Prostate gland (tissue), 2 donors: ENCODE measurements around the gene SLPI. TPM values are rescaled to one million over a fixed set of nuclear protein-coding genes. Genes with fewer than 3 reads are reported as not detected.

ENCODE experiments used
- DNase-seq: peaks from one replicate; pipeline ENCODE4 v3.0.0-alpha.2; 2019; ENCODE audit warnings: low spot score
- H3K27ac ChIP-seq, 2 donors: fragments of 200-600 bp; sonication (generic); 2 replicates each; pipeline ENCODE4 v1.5.1; 2017 to 2019
- H3K27me3 ChIP-seq: fragments of 200-600 bp; sonication (generic); replicated peaks from 2 replicates; pipeline ENCODE4 v1.5.1; 2019; ENCODE audit not compliant: insufficient read depth
- H3K36me3 ChIP-seq, 2 donors: fragments of 200-600 bp; sonication (generic); 1 replicate in 1 of 2; 2 replicates in 1 of 2; pipeline versions ENCODE4 v1.5.1 to v1.8.1; 2017 to 2019
- H3K4me1 ChIP-seq: fragments of 200-600 bp; sonication (generic); replicated peaks from 2 replicates; pipeline ENCODE4 v1.5.1; 2019
- H3K4me3 ChIP-seq, 2 donors: fragments of 200-600 bp; sonication (generic); 2 replicates each; pipeline ENCODE4 v1.5.1; 2017 to 2019
- H3K9me3 ChIP-seq: fragments of 200-600 bp; sonication (generic); 2 replicates; pipeline ENCODE4 v1.5.1; 2017
- POLR2A ChIP-seq: fragments of 450-650 bp; IDR thresholded peaks from one replicate; pipeline ENCODE4 v1.6.1; 2016; ENCODE audit warnings: antibody characterized with exemption, mild to moderate bottlenecking
- POLR2AphosphoS5 ChIP-seq: sonication (generic); formaldehyde crosslinking; IDR thresholded peaks from one replicate; pipeline ENCODE4 v1.6.1; 2017; ENCODE audit warnings: antibody characterized with exemption
- WGBS: methylation state at CpG from one replicate; pipeline ENCODE4 v1.1.5; 2018; 5-methylcytosine and 5-hydroxymethylcytosine counted together
- intact Hi-C: fragments of 100-400 bp; cut with DNase I; formaldehyde crosslinking; loops from one replicate; pipeline ENCODE4 v1.14.2; 2022
- total RNA-seq, 2 donors: library from RNA; depleted of rRNA; stranded (reverse); fragments of >200 nt; gene quantifications; one replicate each; pipeline ENCODE4 v1.1.0, GENCODE V29; 2016
- TF ChIP-seq, protein P1 (sequence below), 4 experiments: fragments of 200-600 bp in 2 of 4; fragments of 450-650 bp in 2 of 4; sonication (generic) in 2 of 4; IDR thresholded peaks; 1 replicate in 3 of 4; 2 replicates in 1 of 4; pipeline ENCODE4 v1.5.1; 2016 to 2019; ENCODE audit warnings: antibody characterized with exemption in 4 of 4, mild to moderate bottlenecking in 2 of 4, moderate library complexity in 2 of 4

The SLPI gene
- total RNA-seq, 2 donors from 2014 or later: 168 to 202 TPM

GRCh38 chr20:45282700-45283550 is 28.6 kb upstream of the SLPI start:
- TF ChIP-seq POLR2A: no peak
- TF ChIP-seq POLR2AphosphoS5: no peak
- TF ChIP-seq, protein P1, sequence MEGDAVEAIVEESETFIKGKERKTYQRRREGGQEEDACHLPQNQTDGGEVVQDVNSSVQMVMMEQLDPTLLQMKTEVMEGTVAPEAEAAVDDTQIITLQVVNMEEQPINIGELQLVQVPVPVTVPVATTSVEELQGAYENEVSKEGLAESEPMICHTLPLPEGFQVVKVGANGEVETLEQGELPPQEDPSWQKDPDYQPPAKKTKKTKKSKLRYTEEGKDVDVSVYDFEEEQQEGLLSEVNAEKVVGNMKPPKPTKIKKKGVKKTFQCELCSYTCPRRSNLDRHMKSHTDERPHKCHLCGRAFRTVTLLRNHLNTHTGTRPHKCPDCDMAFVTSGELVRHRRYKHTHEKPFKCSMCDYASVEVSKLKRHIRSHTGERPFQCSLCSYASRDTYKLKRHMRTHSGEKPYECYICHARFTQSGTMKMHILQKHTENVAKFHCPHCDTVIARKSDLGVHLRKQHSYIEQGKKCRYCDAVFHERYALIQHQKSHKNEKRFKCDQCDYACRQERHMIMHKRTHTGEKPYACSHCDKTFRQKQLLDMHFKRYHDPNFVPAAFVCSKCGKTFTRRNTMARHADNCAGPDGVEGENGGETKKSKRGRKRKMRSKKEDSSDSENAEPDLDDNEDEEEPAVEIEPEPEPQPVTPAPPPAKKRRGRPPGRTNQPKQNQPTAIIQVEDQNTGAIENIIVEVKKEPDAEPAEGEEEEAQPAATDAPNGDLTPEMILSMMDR (IDR thresholded peaks at IDR 0.05): no peak

DNA sequence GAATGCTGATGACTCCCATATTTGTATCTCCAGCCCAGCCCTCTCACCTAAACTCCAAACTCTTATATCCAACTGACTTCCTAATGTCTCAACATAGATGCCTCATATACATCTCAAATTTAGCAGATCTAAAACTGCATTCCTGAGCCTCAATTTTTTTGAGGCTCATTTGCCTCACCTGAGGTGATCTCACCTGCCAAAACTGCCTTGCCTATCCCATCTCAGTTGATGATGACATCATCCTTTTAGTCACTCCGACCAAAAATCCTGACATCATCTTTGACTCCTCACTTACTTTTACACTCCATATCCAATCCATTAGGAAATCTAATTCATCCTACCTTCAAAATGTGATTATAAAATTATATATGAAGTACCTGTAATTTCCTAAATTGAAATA is 25.6 kb upstream of the SLPI start:
- H3K27ac ChIP-seq: no peak overlapping the region
- no peaks in the 10 kb centered on the region for H3K27me3 ChIP-seq
- TF ChIP-seq POLR2A (no peak), POLR2AphosphoS5 (no peak)
- TF ChIP-seq, protein P1 (IDR thresholded peaks at IDR 0.05): no peak
- no peak for DNase-seq
- 70% methylated on average over 1 of the region's 1 CpG for WGBS
- no peak overlapping the region for H3K4me3 ChIP-seq
- H3K9me3 ChIP-seq: no peaks in the 10 kb centered on the region
- intact Hi-C loops: no loop called here
- no peaks in the 10 kb centered on the region for H3K4me1 ChIP-seq
- H3K36me3 ChIP-seq: no peaks in the 10 kb centered on the region

More at GRCh38 chr20:45282700-45283550, 28.6 kb upstream of the SLPI start:
- Histone ChIP-seq H3K4me3 (no peak overlapping the region), H3K4me1 (no peaks in the 10 kb centered on the region), H3K27ac (no peak overlapping the region), H3K27me3 (no peaks in the 10 kb centered on the region), H3K9me3 (no peaks in the 10 kb centered on the region), H3K36me3 (no peaks in the 10 kb centered on the region)
- WGBS: 73% methylated on average over 7 of the region's 7 CpGs
- intact Hi-C loops: no loop called here
- DNase-seq: no peak

DNA sequence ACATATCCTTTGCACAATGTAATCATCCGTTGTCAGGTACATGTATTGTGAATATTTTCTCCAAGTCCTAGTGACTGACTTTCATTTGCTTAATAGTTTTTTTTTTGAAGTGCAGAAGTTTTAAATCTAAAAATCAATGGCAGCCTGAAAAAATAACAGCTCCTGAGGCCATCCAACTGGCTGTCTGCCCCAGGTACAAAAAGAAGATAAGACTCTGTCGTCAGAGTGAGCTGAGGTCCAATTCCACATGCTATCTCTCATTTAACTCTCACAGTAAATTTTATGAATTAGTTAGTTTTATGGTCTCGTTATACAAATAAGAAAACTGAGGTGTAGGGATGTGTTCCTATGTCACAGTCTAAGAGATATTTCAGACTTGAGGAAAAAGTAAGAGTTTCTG is 21.0 kb upstream of the SLPI start:
- H3K27me3 ChIP-seq: no peaks in the 10 kb centered on the region
- WGBS: 51% methylated on average over 3 of the region's 3 CpGs
- H3K27ac ChIP-seq: no peak overlapping the region
- H3K4me1 ChIP-seq: no peaks in the 10 kb centered on the region
- H3K9me3 ChIP-seq: no peaks in the 10 kb centered on the region
- TF ChIP-seq, protein P1 (IDR thresholded peaks at IDR 0.05): no peak
- TF ChIP-seq POLR2AphosphoS5 (no peak), POLR2A (no peak)
- no peak overlapping the region for H3K4me3 ChIP-seq
- intact Hi-C loops: no loop called here
- H3K36me3 ChIP-seq: no peaks in the 10 kb centered on the region
- no peak for DNase-seq

- no peak for DNase-seq
- Histone ChIP-seq H3K9me3 (no peaks in the 10 kb centered on the region), H3K27ac (no peak overlapping the region), H3K27me3 (no peaks in the 10 kb centered on the region), H3K36me3 (no peaks in the 10 kb centered on the region), H3K4me3 (no peak overlapping the region), H3K4me1 (no peaks in the 10 kb centered on the region)
- TF ChIP-seq POLR2AphosphoS5 (no peak), POLR2A (no peak)
- TF ChIP-seq, protein P1 (IDR thresholded peaks at IDR 0.05): no peak
- intact Hi-C loops: no loop called here
- 88% methylated on average over 4 of the region's 4 CpGs for WGBS
These were observed 15.4 kb upstream of the SLPI start for GRCh38 chr20:45269754-45270270.

- H3K9me3 ChIP-seq: no peaks in the 10 kb centered on the region
- WGBS: 77% methylated on average over 3 of the region's 3 CpGs
- no peak overlapping the region for H3K4me3 ChIP-seq
- no peak for DNase-seq
- TF ChIP-seq, protein P1 (IDR thresholded peaks at IDR 0.05): no peak
- no peak for TF ChIP-seq POLR2A
- no peak for TF ChIP-seq POLR2AphosphoS5
- no peaks in the 10 kb centered on the region for H3K27me3 ChIP-seq
- no peaks in the 10 kb centered on the region for H3K36me3 ChIP-seq
- H3K27ac ChIP-seq: no peak overlapping the region
- H3K4me1 ChIP-seq: no peaks in the 10 kb centered on the region
- intact Hi-C loops: no loop called here
These were observed 14.7 kb upstream of the SLPI start for GRCh38 chr20:45269056-45269455.
